IPS DF 6.9 (cell line): Measurements from ENCODE around the gene SPTA1.

ENCODE experiments used
- DNase-seq: peaks from one replicate; pipeline ENCODE4 v3.0.0-alpha.2; 2013; ENCODE audit warnings: low read depth, low spot score
- H3K27ac ChIP-seq: one replicate; pipeline ENCODE4 v1.5.1; 2013; ENCODE audit warnings: low read length, control low read depth
- H3K27me3 ChIP-seq: 2 replicates; pipeline ENCODE4 v1.6.1; 2013; ENCODE audit warnings: mild to moderate bottlenecking, low read length; ENCODE audit not compliant: control insufficient read depth, insufficient read depth
- H3K36me3 ChIP-seq: 2 replicates; pipeline ENCODE4 v1.6.1; 2013; ENCODE audit warnings: low read length; ENCODE audit not compliant: control insufficient read depth, insufficient read depth
- H3K4me1 ChIP-seq: 2 replicates; pipeline ENCODE4 v1.6.1; 2013; ENCODE audit warnings: low read length; ENCODE audit not compliant: control insufficient read depth, insufficient read depth
- H3K4me3 ChIP-seq: 2 replicates; pipeline ENCODE4 v1.5.1; 2013; ENCODE audit warnings: mild to moderate bottlenecking, low read length
- H3K9me3 ChIP-seq: 2 replicates; pipeline ENCODE4 v1.6.1; 2013; ENCODE audit warnings: low read length, inconsistent platforms; ENCODE audit not compliant: control insufficient read depth, insufficient read depth
- WGBS: extraction: QIAGEN DNeasy Blood & Tissue Kit; methylation state at CpG from one replicate; pipeline ENCODE4 v1.1.7; 2013; ENCODE audit warnings: mixed read lengths, missing lambda C conversion rate; ENCODE audit not compliant: insufficient read length, insufficient coverage; 5-methylcytosine and 5-hydroxymethylcytosine counted together

SPTA1 gene

DNA sequence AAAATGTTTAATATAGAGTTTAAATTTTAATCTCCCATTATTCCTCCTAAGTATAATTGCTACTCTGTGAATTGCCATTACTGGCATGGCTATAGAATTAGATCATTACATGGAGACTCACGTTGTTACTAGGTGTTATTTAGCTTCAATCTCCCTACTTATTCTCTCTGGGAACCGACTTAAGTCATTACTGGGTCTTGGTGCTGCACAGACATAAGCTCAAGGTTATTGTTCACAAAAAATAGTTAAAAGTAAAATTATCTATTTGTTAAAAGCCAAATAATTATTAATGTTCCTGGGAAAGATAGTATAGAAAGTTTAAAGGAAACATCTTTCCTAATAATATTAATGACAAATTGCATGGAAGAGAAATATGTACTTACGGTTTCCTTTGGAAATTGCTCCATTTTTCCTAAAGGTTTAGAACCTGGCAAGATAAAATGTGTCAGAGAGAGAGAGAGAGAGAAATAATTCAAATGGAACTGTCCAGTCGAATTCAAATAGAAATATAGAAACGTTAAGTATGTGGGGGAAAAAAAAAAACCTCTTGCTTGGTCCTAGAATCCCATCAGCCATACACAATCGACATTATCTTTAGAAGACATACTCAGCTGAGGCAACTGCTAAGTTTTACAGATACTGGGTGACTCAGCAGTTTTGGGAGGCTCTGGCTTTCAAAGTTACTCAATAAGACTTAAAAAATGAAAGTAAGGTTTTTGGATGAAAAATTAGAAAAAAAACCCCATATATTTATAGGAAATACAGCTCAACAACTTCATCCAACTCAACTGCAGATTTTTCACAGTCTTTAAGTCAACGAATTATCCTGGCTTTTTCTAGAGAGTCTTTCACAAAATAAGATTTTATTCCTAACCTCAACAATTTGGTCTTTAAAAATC is at the start of gene SPTA1:
TSS of gene SPTA1 (minus strand) at position 605 of the 899 bp plus-strand sequence. CDS start at position 407, 198 bp downstream.
- Histone ChIP-seq H3K4me1 (no peaks in the 10 kb centered on the region), H3K4me3 (no peak within 1 kb of the TSS), H3K27me3 (no peaks in the 10 kb centered on the region), H3K27ac (no peak within 1 kb of the TSS), H3K36me3 (no peaks in the 10 kb centered on the region), H3K9me3 (no peaks in the 10 kb centered on the region)
- no peak for DNase-seq
- whole genome bisulfite sequencing = no CpG with 5 or more reads among the region's 7 CpGs

DNA sequence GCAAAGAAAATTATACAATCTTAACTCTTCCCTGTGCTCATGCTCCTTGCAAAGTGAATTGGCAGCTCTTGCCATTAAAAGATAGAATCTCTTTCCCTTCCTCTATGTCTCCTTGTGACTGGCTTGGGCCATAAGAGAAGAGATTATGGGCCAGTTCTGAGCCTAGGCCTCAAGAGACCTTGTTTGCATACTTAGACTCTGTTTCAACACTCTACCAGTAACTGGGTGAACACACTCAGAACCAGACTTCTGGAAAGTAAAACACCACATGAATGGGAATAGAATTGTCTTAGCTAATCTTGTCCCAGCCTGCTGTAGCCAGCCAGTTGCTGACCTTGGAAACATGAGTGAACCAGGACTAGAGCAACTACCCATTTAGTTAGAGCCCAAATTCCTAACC is 49.3 kb upstream of the SPTA1 start:
- no peak for DNase-seq
- H3K27ac ChIP-seq = no peak overlapping the region
- no peaks in the 10 kb centered on the region for H3K9me3 ChIP-seq
- no peaks in the 10 kb centered on the region for H3K4me1 ChIP-seq
- no peaks in the 10 kb centered on the region for H3K27me3 ChIP-seq
- no peaks in the 10 kb centered on the region for H3K36me3 ChIP-seq
- H3K4me3 ChIP-seq = no peak overlapping the region

DNA sequence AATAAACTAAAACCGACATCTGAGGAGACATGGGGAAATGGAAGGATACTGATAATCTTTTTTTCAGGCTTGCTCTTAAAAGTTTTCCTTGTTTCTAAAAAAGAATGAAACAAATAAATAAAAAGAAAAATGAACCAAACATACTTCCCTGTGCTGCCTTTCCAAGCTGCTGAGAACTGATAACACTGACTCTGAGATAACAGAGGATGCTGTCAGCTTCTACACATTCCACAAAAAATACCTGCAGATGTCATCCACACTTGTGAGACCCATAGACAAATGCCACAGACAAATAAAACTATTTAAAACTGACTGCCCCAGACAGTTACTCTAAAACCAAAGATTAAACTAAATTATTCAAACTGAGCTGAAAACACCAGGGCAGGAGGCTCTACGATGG is 46.0 kb upstream of the SPTA1 start:
- H3K9me3 ChIP-seq = no peaks in the 10 kb centered on the region
- H3K4me1 ChIP-seq = no peaks in the 10 kb centered on the region
- H3K27ac ChIP-seq = no peak overlapping the region
- H3K27me3 ChIP-seq = no peaks in the 10 kb centered on the region
- no peak overlapping the region for H3K4me3 ChIP-seq
- H3K36me3 ChIP-seq = no peaks in the 10 kb centered on the region
- no CpG with 5 or more reads among the region's 2 CpGs for WGBS
- DNase-seq = no peak

DNA sequence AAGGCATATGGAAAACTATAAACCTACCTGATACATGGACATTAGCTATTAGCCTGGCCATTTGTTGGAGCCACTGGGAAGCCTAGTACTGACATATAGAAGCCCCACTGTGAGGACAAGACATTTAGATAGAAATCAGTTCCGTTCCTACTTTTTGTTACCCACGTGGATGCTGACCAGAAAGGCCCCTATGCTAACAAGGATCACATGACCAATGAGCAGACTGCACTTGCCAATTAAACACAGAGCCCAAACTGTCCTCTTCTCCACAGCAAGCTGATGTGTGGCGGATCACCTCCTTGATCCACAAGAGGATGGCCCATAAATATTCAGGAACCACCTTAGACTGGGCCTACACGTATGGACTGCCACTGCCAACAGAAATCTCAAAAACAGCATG is 45.2 kb upstream of the SPTA1 start:
- no peaks in the 10 kb centered on the region for H3K9me3 ChIP-seq
- no CpG with 5 or more reads among the region's 4 CpGs for WGBS
- no peak overlapping the region for H3K27ac ChIP-seq
- no peak for DNase-seq
- H3K36me3 ChIP-seq = no peaks in the 10 kb centered on the region
- H3K4me3 ChIP-seq = no peak overlapping the region
- no peaks in the 10 kb centered on the region for H3K4me1 ChIP-seq
- no peaks in the 10 kb centered on the region for H3K27me3 ChIP-seq

DNA sequence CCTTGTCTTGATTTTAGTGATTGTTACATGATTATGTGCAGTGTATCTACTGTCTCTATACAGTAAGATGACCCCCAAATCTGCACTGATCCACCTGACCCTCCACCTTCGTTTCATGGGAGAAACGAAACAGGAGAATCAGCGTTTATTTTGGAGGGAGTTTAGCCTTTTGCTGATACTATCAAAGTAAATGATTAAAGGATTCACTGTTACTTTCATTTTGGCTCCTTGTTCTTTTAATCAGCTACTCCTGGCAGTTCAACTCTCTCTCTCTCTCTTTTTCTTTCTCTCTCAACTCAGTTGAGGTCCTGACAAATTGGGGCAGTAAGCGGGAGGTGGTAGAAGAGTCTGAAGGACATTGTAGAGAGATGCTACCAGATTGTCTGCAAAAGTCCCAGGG is 43.9 kb upstream of the SPTA1 start:
- no peak overlapping the region for H3K4me3 ChIP-seq
- H3K27me3 ChIP-seq = no peaks in the 10 kb centered on the region
- H3K9me3 ChIP-seq = no peaks in the 10 kb centered on the region
- no peaks in the 10 kb centered on the region for H3K4me1 ChIP-seq
- no peaks in the 10 kb centered on the region for H3K36me3 ChIP-seq
- WGBS = no CpG with 5 or more reads among the region's 4 CpGs
- H3K27ac ChIP-seq = no peak overlapping the region
- no peak for DNase-seq

DNA sequence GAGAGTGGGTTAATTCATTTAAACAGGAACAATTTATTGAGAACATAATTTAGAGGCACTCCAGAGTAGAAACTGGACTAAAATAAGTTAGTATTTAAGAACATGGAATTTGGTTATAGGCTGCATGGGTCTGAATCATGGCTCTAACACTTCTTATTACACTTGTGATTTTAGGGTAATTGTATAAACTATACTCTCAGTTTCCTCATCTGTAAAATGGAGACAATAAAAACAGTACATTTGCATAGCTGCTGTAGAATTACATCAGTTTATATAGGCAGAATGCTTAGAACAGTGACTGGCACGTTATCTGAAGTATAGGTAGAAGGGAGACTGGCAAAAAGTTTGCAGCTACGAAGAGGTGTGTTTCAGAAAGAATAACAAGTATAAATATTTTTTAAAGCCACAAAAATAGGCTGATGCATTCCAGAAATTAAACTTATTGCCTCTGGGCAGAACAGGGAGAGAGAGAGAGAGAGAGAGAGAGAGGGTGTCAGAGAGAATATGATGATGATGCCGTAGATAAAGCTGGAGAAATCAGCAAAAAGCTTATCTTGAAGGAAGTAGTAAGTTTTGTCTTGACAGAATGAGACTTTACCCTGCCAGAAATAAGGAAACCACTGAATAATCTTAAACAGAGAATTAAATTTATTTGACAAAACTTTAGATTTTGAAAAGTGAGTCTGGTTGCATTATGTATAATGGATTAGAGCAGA is 42.2 kb upstream of the SPTA1 start:
- H3K4me3 ChIP-seq = no peak overlapping the region
- H3K9me3 ChIP-seq = no peaks in the 10 kb centered on the region
- no CpG with 5 or more reads among the region's 3 CpGs for WGBS
- DNase-seq = no peak
- no peak overlapping the region for H3K27ac ChIP-seq
- H3K27me3 ChIP-seq = no peaks in the 10 kb centered on the region
- H3K36me3 ChIP-seq = no peaks in the 10 kb centered on the region
- H3K4me1 ChIP-seq = no peaks in the 10 kb centered on the region

DNA sequence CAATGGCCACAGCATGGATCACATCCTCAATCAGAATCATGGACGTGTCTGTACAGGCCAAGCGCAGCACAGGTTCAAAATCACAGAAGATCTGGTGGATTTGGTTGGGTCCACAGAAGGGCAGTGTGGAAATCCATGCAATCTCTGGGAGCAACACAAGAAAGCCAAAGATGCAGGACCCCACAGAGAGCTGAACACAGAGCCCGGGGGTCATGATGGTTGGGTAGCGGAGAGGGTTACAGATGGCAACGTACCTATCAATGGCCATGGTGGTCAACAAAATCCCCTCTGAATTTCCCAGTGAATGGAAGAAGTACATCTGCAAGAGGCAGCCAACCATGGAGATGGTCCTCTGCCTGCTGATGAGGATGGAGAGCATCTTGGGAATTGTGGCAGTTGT is 37.9 kb upstream of the SPTA1 start:
- no CpG with 5 or more reads among the region's 5 CpGs for WGBS
- Histone ChIP-seq H3K27ac (no peak overlapping the region), H3K27me3 (no peaks in the 10 kb centered on the region)

DNA sequence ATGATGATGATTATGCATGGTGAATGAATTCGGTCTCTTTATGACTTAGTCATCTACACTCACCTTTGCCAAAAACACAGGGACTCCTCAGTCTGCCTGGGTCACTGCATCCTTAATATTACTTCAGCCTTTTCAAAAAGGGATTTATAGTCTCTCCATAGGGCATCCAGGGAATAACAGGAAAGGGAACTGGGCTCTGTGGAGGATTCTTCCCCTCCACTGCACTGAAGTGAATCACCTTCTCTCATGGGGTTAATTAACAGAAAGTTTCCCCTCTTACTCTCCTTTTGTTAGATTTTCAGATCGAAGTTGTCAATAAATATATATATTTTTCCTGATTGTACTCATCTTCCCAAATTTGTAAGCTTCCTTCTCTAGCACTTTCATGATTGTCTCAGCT is 34.1 kb upstream of the SPTA1 start, which contains the start of gene OR6K3:
TSS of gene OR6K3 (minus strand) at position 101 of the 400 bp plus-strand sequence. CDS start 2,605 bp downstream, outside the sequence.
- no peaks in the 10 kb centered on the region for H3K4me1 ChIP-seq
- H3K9me3 ChIP-seq = no peaks in the 10 kb centered on the region
- H3K27me3 ChIP-seq = no peaks in the 10 kb centered on the region
- H3K27ac ChIP-seq = no peak within 1 kb of the TSS
- WGBS = no CpG with 5 or more reads among the region's 2 CpGs
- DNase-seq = no peak
- no peaks in the 10 kb centered on the region for H3K36me3 ChIP-seq
- no peak within 1 kb of the TSS for H3K4me3 ChIP-seq

More for the DNA sequence above, 37.9 kb upstream of the SPTA1 start:
- DNase-seq = no peak
- Histone ChIP-seq H3K36me3 (no peaks in the 10 kb centered on the region), H3K4me1 (no peaks in the 10 kb centered on the region), H3K9me3 (no peaks in the 10 kb centered on the region), H3K4me3 (no peak overlapping the region)

DNA sequence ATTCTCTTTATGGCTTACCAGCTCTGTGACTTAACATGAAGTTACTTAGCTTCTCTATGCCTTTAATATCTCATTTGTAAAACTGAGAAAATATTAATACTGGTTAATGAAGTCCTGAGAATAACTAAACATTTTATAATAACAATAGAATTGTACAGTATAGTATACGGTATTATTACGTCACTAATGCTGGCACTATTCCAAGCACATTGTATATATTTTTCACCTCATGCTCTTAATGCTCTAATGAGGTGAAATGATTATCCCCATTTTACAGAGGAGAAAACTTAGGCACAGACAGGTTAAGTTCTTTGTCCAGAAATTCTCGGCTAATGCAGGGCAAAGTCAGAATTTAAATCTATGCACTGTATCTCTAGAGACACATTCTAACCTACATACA is 33.1 kb upstream of the SPTA1 start:
- Histone ChIP-seq H3K27me3 (no peaks in the 10 kb centered on the region), H3K4me3 (no peak overlapping the region), H3K9me3 (no peaks in the 10 kb centered on the region), H3K36me3 (no peaks in the 10 kb centered on the region), H3K27ac (no peak overlapping the region), H3K4me1 (no peaks in the 10 kb centered on the region)
- no peak for DNase-seq
- WGBS = no CpG with 5 or more reads among the region's 3 CpGs

DNA sequence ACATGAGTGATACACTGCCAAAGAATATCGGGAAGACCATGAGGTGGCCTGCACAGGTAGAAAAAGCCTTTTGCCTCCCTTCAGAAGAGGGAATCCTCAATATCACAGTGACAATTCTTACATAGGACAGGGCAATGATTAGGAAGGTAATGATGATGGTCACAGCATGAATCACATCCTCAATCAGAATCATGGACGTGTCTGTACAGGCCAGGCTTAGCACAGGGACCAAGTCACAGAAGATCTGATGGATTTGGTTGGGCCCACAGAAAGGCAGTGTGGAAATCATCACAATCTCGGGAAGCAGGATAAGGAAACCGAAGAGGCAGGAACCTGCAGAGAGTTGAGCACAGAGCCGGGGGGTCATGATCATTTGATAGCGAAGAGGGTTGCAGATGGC is 30.8 kb upstream of the SPTA1 start:
- Histone ChIP-seq H3K27ac (no peak overlapping the region), H3K27me3 (no peaks in the 10 kb centered on the region), H3K36me3 (no peaks in the 10 kb centered on the region), H3K4me1 (no peaks in the 10 kb centered on the region), H3K9me3 (no peaks in the 10 kb centered on the region), H3K4me3 (no peak overlapping the region)
- no CpG with 5 or more reads among the region's 6 CpGs for WGBS
- no peak for DNase-seq
